H9 (cell line): Measurements from ENCODE around the gene RPL29. TPM values are rescaled to one million over a fixed set of nuclear protein-coding genes. Genes with fewer than 3 reads are reported as not detected.

Experiments used
- DNase-seq: peaks from one replicate; pipeline ENCODE4 v3.0.0-alpha.2; 2017
- H2AFZ ChIP-seq: one replicate; pipeline ENCODE4 v1.6.1; 2013; ENCODE audit warnings: mild to moderate bottlenecking, low read length, control low read depth, moderate library complexity
- H2AK5ac ChIP-seq: 2 replicates; pipeline ENCODE4 v1.6.1; 2013; ENCODE audit warnings: low read length, control low read depth, mixed read lengths; ENCODE audit not compliant: insufficient read length
- H2BK120ac ChIP-seq: one replicate; pipeline ENCODE4 v1.6.1; 2013; ENCODE audit warnings: low read depth, mild to moderate bottlenecking, low read length, control low read depth, inconsistent platforms; ENCODE audit not compliant: poor library complexity, severe bottlenecking
- H2BK12ac ChIP-seq: 2 replicates; pipeline ENCODE4 v1.6.1; 2013; ENCODE audit warnings: low read length, control low read depth, mixed read lengths, low read depth; ENCODE audit not compliant: insufficient read length
- H2BK15ac ChIP-seq: 2 replicates; pipeline ENCODE4 v1.6.1; 2013; ENCODE audit warnings: low read depth, low read length, control low read depth
- H2BK20ac ChIP-seq: one replicate; pipeline ENCODE4 v1.6.1; 2013; ENCODE audit warnings: low read depth, mild to moderate bottlenecking, low read length, control low read depth, inconsistent platforms; ENCODE audit not compliant: poor library complexity, severe bottlenecking
- H2BK5ac ChIP-seq: 2 replicates; pipeline ENCODE4 v1.6.1; 2013; ENCODE audit warnings: low read length, control low read depth, mixed read lengths; ENCODE audit not compliant: insufficient read length
- H3K14ac ChIP-seq: 2 replicates; pipeline ENCODE4 v1.6.1; 2013; ENCODE audit warnings: low read length, control low read depth; ENCODE audit not compliant: insufficient read depth
- H3K18ac ChIP-seq: 2 replicates; pipeline ENCODE4 v1.6.1; 2013; ENCODE audit warnings: low read depth, mild to moderate bottlenecking, mixed read lengths, low read length, control low read depth; ENCODE audit not compliant: insufficient read length
- H3K23ac ChIP-seq: 2 replicates; pipeline ENCODE4 v1.6.1; 2013; ENCODE audit warnings: low read length, control low read depth, mixed read lengths, low read depth; ENCODE audit not compliant: insufficient read length
- H3K23me2 ChIP-seq: 2 replicates; pipeline ENCODE4 v1.6.1; 2013; ENCODE audit warnings: low read depth, mild to moderate bottlenecking, mixed read lengths, low read length, control low read depth; ENCODE audit not compliant: insufficient read length, poor library complexity, severe bottlenecking
- H3K27ac ChIP-seq: 2 replicates; pipeline ENCODE4 v1.5.1; 2013; ENCODE audit warnings: low read length, control low read depth, mixed read lengths, low read depth; ENCODE audit not compliant: insufficient read length
- H3K27me3 ChIP-seq: 2 replicates; pipeline ENCODE4 v1.6.1; 2013; ENCODE audit warnings: low read length, control low read depth, inconsistent platforms; ENCODE audit not compliant: insufficient read depth
- H3K4ac ChIP-seq: 2 replicates; pipeline ENCODE4 v1.6.1; 2013; ENCODE audit warnings: low read depth, mild to moderate bottlenecking, control low read depth, inconsistent platforms, low read length, moderate library complexity
- H3K4me1 ChIP-seq: 2 replicates; pipeline ENCODE4 v1.6.1; 2013; ENCODE audit warnings: low read length, control low read depth, inconsistent platforms; ENCODE audit not compliant: insufficient read depth
- H3K4me2 ChIP-seq: 2 replicates; pipeline ENCODE4 v1.6.1; 2013; ENCODE audit warnings: low read length, control low read depth, mixed read lengths; ENCODE audit not compliant: insufficient read length, insufficient read depth
- H3K56ac ChIP-seq: 2 replicates; pipeline ENCODE4 v1.6.1; 2013; ENCODE audit warnings: low read depth, mild to moderate bottlenecking, mixed read lengths, low read length, control low read depth; ENCODE audit not compliant: insufficient read length
- H3K79me1 ChIP-seq: 2 replicates; pipeline ENCODE4 v1.6.1; 2013; ENCODE audit warnings: low read depth, mild to moderate bottlenecking, moderate library complexity, low read length, control low read depth, inconsistent platforms; ENCODE audit not compliant: insufficient read depth, poor library complexity, severe bottlenecking
- H3K79me2 ChIP-seq: 2 replicates; pipeline ENCODE4 v1.6.1; 2013; ENCODE audit warnings: low read length, control low read depth, inconsistent platforms; ENCODE audit not compliant: insufficient read depth
- H3K9ac ChIP-seq: 2 replicates; pipeline ENCODE4 v1.6.1; 2013; ENCODE audit warnings: low read length, control low read depth, mixed read lengths; ENCODE audit not compliant: insufficient read length; ENCODE audit errors: extremely low read depth
- H3K9me3 ChIP-seq: one replicate; pipeline ENCODE4 v1.6.1; 2013; ENCODE audit warnings: low read depth, low read length, inconsistent platforms; ENCODE audit not compliant: control insufficient read depth
- H3T11ph ChIP-seq: one replicate; pipeline ENCODE4 v1.6.1; 2013; ENCODE audit warnings: mild to moderate bottlenecking, low read length, control low read depth, inconsistent platforms
- H4K20me1 ChIP-seq: one replicate; pipeline ENCODE4 v1.6.1; 2013; ENCODE audit not compliant: control insufficient read depth, insufficient read length, insufficient read depth
- H4K5ac ChIP-seq: 2 replicates; pipeline ENCODE4 v1.6.1; 2013; ENCODE audit warnings: low read depth, mild to moderate bottlenecking, mixed read lengths, low read length, control low read depth; ENCODE audit not compliant: insufficient read length
- H4K8ac ChIP-seq: replicated peaks from 2 replicates; pipeline ENCODE4 v1.6.1; 2013; ENCODE audit warnings: low read length, control low read depth, mixed read lengths, low read depth; ENCODE audit not compliant: insufficient read length
- H4K91ac ChIP-seq: 2 replicates; pipeline ENCODE4 v1.6.1; 2013; ENCODE audit warnings: low read depth, mild to moderate bottlenecking, moderate library complexity, mixed read lengths, low read length, control low read depth; ENCODE audit not compliant: insufficient read length
- H3K27ac Mint-ChIP-seq, 3 experiments: 2 replicates in 2 of 3; 3 replicates in 1 of 3; pipeline ENCODE4 v1.8.0; 2020 to 2021; ENCODE audit warnings: mixed read lengths in 3 of 3, mild to moderate bottlenecking in 1 of 3, moderate library complexity in 1 of 3
- H3K27me3 Mint-ChIP-seq: 2 replicates; pipeline ENCODE4 v1.8.0; 2021; ENCODE audit warnings: low read depth, mild to moderate bottlenecking, moderate library complexity, mixed read lengths
- H3K36me3 Mint-ChIP-seq, 3 experiments: 2 replicates in 2 of 3; 3 replicates in 1 of 3; pipeline ENCODE4 v1.8.0; 2020 to 2021; ENCODE audit warnings: low read depth in 3 of 3, mixed read lengths in 3 of 3; ENCODE audit not compliant: insufficient read depth in 1 of 3
- H3K4me1 Mint-ChIP-seq, 2 experiments: 2 replicates each; pipeline ENCODE4 v1.8.0; 2020; ENCODE audit warnings: mixed read lengths in 2 of 2
- H3K4me3 Mint-ChIP-seq, 2 experiments: 2 replicates in 1 of 2; 3 replicates in 1 of 2; pipeline ENCODE4 v1.8.0; 2020 to 2021; ENCODE audit warnings: mild to moderate bottlenecking in 2 of 2, mixed read lengths in 2 of 2, moderate library complexity in 1 of 2
- H3K9me3 Mint-ChIP-seq, 2 experiments: 2 replicates in 1 of 2; 3 replicates in 1 of 2; pipeline ENCODE4 v1.8.0; 2020; ENCODE audit warnings: mild to moderate bottlenecking in 2 of 2, mixed read lengths in 2 of 2, moderate library complexity in 1 of 2
- WGBS: extraction: QIAGEN DNeasy Blood & Tissue Kit; methylation state at CpG from one replicate; pipeline ENCODE4 v1.1.7; 2013; ENCODE audit warnings: missing lambda C conversion rate, low lambda C conversion rate, mixed read lengths; ENCODE audit not compliant: insufficient read length; ENCODE audit errors: extremely low coverage; 5-methylcytosine and 5-hydroxymethylcytosine counted together
- total RNA-seq: library from RNA; stranded (reverse); gene quantifications from 2 replicates; pipeline ENCODE4 v1.2.1, GENCODE V29; 2021
- TF ChIP-seq, protein P1 (sequence below): fragments of 200-600 bp; sonication (generic); conservative IDR thresholded peaks from 3 replicates; pipeline ENCODE4 v1.8.0; 2021; ENCODE audit warnings: antibody characterized with exemption, mild to moderate bottlenecking

RPL29 gene
- total RNA-seq, 1 experiment from 2014 or later, result 1,592 TPM

DNA sequence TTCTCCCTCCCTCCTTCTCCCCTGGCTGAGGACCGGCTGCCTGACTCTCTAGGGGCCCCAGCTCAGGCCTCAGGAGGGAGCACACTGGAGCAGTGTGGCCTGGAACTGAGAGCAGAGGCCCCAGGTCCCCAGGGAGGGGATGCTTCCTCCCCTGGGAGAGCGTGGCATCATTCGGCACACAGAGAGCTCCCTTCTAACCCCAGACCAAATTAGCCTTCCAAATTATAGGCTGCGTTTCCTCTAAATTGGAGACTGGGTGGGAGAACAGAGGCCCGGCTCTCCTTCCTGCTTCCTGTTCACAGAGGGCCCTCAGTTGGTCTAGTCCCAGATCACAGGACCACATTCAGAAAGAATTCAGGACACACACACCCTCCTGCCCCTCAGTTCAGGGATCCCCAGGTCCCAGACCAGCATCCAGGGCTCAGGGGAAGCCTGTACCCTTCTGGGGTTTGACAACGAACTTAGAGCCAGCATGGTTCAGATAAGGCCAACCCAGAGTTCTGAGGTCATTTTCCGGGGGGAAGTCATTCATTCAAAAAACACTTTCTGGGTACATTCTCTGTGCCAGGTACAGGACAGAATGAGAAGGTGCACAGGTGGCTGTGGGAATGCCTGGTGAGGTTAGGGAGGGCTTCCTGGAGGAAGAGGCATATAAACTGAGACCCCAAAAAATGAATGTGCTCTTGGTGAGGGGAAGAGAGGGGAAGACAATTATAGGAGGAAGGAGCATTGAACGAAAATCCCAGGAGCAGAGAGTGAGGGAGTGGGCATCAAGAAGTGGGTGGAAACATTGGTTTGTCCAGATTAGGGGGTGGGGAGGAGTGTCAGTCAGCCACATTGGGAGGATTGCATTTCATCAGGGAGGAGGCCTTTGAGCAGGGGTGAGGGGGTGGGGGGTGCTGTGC, 28.4 kb upstream of the RPL29 start:
- no peak overlapping the region for H2BK12ac ChIP-seq
- H4K20me1 ChIP-seq, result peaks cover 5% of the 10 kb centered on the region
- DNase-seq, result no peak
- peaks cover 2% of the 10 kb centered on the region for H3K27me3 Mint-ChIP-seq
- no peak overlapping the region; a peak in 1 of 7 replicates for H3K27ac Mint-ChIP-seq
- H3K79me2 ChIP-seq, result no peaks in the 10 kb centered on the region
- no peak overlapping the region for H3K4me2 ChIP-seq
- no peak overlapping the region for H2BK15ac ChIP-seq
- H3K56ac ChIP-seq, result no peak overlapping the region
- H3K27ac ChIP-seq, result no peak overlapping the region
- TF ChIP-seq, protein P1, sequence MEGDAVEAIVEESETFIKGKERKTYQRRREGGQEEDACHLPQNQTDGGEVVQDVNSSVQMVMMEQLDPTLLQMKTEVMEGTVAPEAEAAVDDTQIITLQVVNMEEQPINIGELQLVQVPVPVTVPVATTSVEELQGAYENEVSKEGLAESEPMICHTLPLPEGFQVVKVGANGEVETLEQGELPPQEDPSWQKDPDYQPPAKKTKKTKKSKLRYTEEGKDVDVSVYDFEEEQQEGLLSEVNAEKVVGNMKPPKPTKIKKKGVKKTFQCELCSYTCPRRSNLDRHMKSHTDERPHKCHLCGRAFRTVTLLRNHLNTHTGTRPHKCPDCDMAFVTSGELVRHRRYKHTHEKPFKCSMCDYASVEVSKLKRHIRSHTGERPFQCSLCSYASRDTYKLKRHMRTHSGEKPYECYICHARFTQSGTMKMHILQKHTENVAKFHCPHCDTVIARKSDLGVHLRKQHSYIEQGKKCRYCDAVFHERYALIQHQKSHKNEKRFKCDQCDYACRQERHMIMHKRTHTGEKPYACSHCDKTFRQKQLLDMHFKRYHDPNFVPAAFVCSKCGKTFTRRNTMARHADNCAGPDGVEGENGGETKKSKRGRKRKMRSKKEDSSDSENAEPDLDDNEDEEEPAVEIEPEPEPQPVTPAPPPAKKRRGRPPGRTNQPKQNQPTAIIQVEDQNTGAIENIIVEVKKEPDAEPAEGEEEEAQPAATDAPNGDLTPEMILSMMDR, result no peak
- H3K14ac ChIP-seq, result no peak overlapping the region
- H4K5ac ChIP-seq, result no peak overlapping the region
- no peak overlapping the region for H3K18ac ChIP-seq
- no peak overlapping the region for H3T11ph ChIP-seq
- H3K4me1 Mint-ChIP-seq, result peaks cover 14 to 24% of the 10 kb centered on the region in 2 experiments
- H3K79me1 ChIP-seq, result no peaks in the 10 kb centered on the region
- no peaks in the 10 kb centered on the region for H3K23me2 ChIP-seq
- H3K9me3 Mint-ChIP-seq, result no peaks in the 10 kb centered on the region
- no peak overlapping the region for H3K4me3 Mint-ChIP-seq
- H3K9me3 ChIP-seq, result no peaks in the 10 kb centered on the region
- H4K8ac ChIP-seq, result no peak overlapping the region
- peaks cover 4% of the 10 kb centered on the region; the same call in 1 of the 2 replicates for H3K4me1 ChIP-seq
- no peak overlapping the region for H2AK5ac ChIP-seq
- no peak overlapping the region for H2BK20ac ChIP-seq
- no peak overlapping the region for H2AFZ ChIP-seq
- H3K27me3 ChIP-seq, result no peaks in the 10 kb centered on the region
- WGBS, result no CpG with 5 or more reads among the region's 8 CpGs
- H4K91ac ChIP-seq, result no peak overlapping the region
- H3K9ac ChIP-seq, result no peak overlapping the region
- no peaks in the 10 kb centered on the region for H3K36me3 Mint-ChIP-seq
- H3K23ac ChIP-seq, result no peak overlapping the region
- H3K4ac ChIP-seq, result no peak overlapping the region
- no peak overlapping the region for H2BK120ac ChIP-seq
- H2BK5ac ChIP-seq, result no peak overlapping the region
